Small intestine (tissue), 7 donors: ENCODE data around the gene TMOD2. TPM values are rescaled to one million over a fixed set of nuclear protein-coding genes. Genes with fewer than 3 reads are reported as not detected.

Experiments used
- DNase-seq, 2 donors: peaks; one replicate each; pipeline versions ENCODE4 v3.0.0 to v3.0.0-alpha.2; 2013
- FAIRE-seq: peaks from 2 replicates; lab custom pipeline; 2012; peaks lifted over from hg19 to GRCh38; lab: Jason Lieb, UNC
- H3K27ac ChIP-seq, 3 donors: one replicate each; pipeline ENCODE4 v1.5.1; 2013; ENCODE audit warnings: low read length in 2 of 3, mild to moderate bottlenecking in 2 of 3, control low read depth in 1 of 3, inconsistent platforms in 1 of 3, low read depth in 1 of 3, moderate library complexity in 1 of 3
- H3K27me3 ChIP-seq, 3 donors: one replicate each; pipeline ENCODE4 v1.6.1; 2013; ENCODE audit warnings: low read length in 3 of 3, inconsistent platforms in 1 of 3; ENCODE audit not compliant: control insufficient read depth in 3 of 3, insufficient read depth in 3 of 3
- H3K36me3 ChIP-seq, 3 donors: one replicate each; pipeline ENCODE4 v1.6.1; 2013; ENCODE audit warnings: low read length in 3 of 3, inconsistent platforms in 1 of 3, low read depth in 1 of 3, mild to moderate bottlenecking in 1 of 3, moderate library complexity in 1 of 3; ENCODE audit not compliant: control insufficient read depth in 3 of 3, insufficient read depth in 2 of 3
- H3K4me1 ChIP-seq, 3 donors: one replicate each; pipeline ENCODE4 v1.6.1; 2013; ENCODE audit warnings: low read length in 2 of 3, inconsistent platforms in 1 of 3, low read depth in 1 of 3, mild to moderate bottlenecking in 1 of 3, moderate library complexity in 1 of 3; ENCODE audit not compliant: control insufficient read depth in 3 of 3, insufficient read depth in 2 of 3
- H3K4me3 ChIP-seq, 3 donors: one replicate each; pipeline ENCODE4 v1.5.1; 2013; ENCODE audit warnings: low read length in 3 of 3, control low read depth in 1 of 3, inconsistent platforms in 1 of 3, low read depth in 1 of 3, mild to moderate bottlenecking in 1 of 3, moderate library complexity in 1 of 3
- H3K9me3 ChIP-seq, 2 donors: one replicate each; pipeline ENCODE4 v1.6.1; 2013; ENCODE audit warnings: low read depth in 1 of 2, low read length in 1 of 2; ENCODE audit not compliant: control insufficient read depth in 2 of 2, insufficient read depth in 1 of 2
- WGBS, 3 donors: extraction: QIAGEN DNeasy Blood & Tissue Kit; methylation state at CpG; one replicate each; pipeline ENCODE4 v1.1.7; 2013; 5-methylcytosine and 5-hydroxymethylcytosine counted together
- polyA plus RNA-seq, 4 donors: library from polyadenylated mRNA; stranded (reverse) in 3 of 4; unstranded in 1 of 4; fragments of 200-250 nt in 3 of 4; fragments of 120-200 nt in 1 of 4; gene quantifications; one replicate each; pipeline versions ENCODE4 v1.2.1 to v1.2.3, GENCODE V29; 2013
- donor health status: healthy with polysubstance abuse.
- donor health status: control.
- donor health status: control.
- donor health status: Bipolar disorder and iron deficiency.
- donor health status: healthy.

The TMOD2 gene
- polyA plus RNA-seq, 4 donors: 0.45 to 4.5 (median 1.9) TPM

DNA sequence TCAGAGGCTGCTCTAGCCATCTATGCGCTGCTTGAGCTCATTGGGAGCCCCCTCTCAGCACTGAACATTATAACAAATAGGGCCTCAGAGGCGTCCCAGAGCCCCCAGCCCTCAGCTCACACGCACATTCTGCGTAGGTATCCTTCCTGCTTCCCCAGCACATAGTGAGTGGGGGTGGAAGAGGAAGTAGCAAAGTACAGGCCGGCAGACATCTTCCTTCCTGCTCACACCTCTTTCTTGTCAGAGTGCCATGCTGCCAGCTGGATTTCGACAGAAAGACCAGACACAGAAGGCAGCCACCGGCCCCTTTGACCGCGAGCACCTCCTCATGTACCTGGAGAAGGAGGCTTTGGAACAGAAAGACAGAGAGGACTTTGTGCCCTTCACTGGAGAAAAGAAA lies 16.6 kb downstream of the TMOD2 start:
- peaks cover 0 to 8% (median 0%) of the 10 kb centered on the region in 3 donors for H3K36me3 ChIP-seq
- peak overlapping the region in 1 of 3 donors; percentile 23 for H3K27ac ChIP-seq
- H3K4me3 ChIP-seq: no peak overlapping the region
- DNase-seq (peak in 1 of 2 donors; percentile 43), FAIRE-seq (no peak)
- no peaks in the 10 kb centered on the region for H3K27me3 ChIP-seq
- H3K9me3 ChIP-seq: no peaks in the 10 kb centered on the region
- no peaks in the 10 kb centered on the region for H3K4me1 ChIP-seq
- 30 to 48% (median 36%) methylated on average over 9 of the region's 9 CpGs for WGBS, 3 donors

DNA sequence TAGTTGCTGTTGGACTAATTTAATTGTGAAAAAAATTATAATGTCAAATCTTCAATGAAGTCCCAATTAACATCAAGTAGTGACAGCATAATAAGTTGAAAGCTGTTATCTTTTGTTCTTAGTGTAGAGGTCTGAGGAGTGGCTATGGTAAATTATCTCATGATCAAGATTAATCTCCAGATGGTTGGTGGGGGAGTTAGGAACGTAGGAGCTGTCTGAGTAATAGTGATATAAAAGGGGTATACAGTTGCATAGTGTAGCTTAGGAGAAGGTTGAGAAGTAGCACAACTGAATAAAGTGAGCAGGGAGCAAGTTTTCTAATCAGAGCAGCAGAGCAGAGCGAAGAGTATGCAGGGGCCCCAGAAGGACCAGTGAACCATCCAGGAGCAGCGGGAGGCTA lies 19.5 kb downstream of the TMOD2 start:
- Histone ChIP-seq H3K36me3 (peaks cover 0 to 10% (median 0%) of the 10 kb centered on the region in 3 donors), H3K4me3 (no peak overlapping the region)

DNA sequence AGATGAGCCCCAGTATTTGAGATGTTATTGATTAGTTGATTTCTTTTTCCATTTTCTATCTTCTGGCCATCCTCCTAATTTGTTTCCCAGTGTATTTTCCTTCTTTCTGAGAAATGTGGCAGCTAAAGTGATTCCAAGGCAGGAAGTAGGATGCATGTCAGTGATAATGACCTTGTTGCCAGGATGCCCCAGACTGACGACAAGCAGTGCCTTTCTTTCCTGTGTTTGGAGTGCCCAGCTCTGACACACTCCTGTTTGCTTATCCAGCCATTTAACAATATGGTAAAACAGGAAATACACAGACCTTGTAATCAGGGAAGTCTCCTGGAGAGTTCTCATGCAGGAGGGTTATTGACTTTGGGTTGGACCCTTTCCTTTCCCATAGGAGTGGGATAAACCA lies 20.4 kb downstream of the TMOD2 start:
- Histone ChIP-seq H3K4me1 (peaks cover 0 to 3% (median 0%) of the 10 kb centered on the region in 3 donors), H3K27me3 (no peaks in the 10 kb centered on the region), H3K27ac (no peak overlapping the region), H3K4me3 (no peak overlapping the region), H3K36me3 (peaks cover 0 to 10% (median 0%) of the 10 kb centered on the region in 3 donors), H3K9me3 (no peaks in the 10 kb centered on the region)
- 61 to 75% (median 74%) methylated on average over 1 of the region's 1 CpG for WGBS, 3 donors
- no peak for DNase-seq
- FAIRE-seq: no peak

More for the DNA sequence above, 19.5 kb downstream of the TMOD2 start:
- 51 to 84% (median 65%) methylated on average over 3 of the region's 3 CpGs for WGBS, 3 donors
- Histone ChIP-seq H3K27me3 (no peaks in the 10 kb centered on the region), H3K27ac (no peak overlapping the region), H3K4me1 (peaks cover 0 to 1% (median 0%) of the 10 kb centered on the region in 3 donors), H3K9me3 (no peaks in the 10 kb centered on the region)
- FAIRE-seq: no peak
- no peak for DNase-seq

DNA sequence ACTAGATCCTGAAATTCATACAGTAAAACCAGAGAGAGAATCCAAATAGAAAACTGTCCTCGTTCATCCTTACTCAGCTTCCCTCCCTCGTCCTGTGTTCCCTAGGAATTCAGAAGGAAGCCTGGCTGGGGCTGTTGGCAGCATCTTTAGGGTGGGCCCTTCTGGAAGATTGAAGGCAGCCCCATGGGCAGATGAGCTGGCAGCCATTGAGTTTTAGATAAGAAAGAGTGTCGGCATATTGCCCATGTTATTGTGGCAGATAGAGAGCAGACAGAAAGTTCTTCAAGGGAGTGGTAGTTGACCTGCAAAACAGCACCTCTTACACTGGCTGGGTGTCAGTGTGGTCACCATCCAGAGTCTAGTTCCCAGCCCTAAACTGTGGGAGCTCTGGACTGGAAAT lies 23.5 kb downstream of the TMOD2 start:
- H3K27ac ChIP-seq: no peak overlapping the region
- peaks cover 0 to 2% (median 0%) of the 10 kb centered on the region in 3 donors for H3K36me3 ChIP-seq
- WGBS, 3 donors: 84 to 97% (median 94%) methylated on average over 3 of the region's 3 CpGs
- H3K4me1 ChIP-seq: peaks cover 0 to 3% (median 0%) of the 10 kb centered on the region in 3 donors
- H3K9me3 ChIP-seq: no peaks in the 10 kb centered on the region
- DNase-seq: no peak
- H3K4me3 ChIP-seq: no peak overlapping the region
- no peaks in the 10 kb centered on the region for H3K27me3 ChIP-seq
- no peak for FAIRE-seq

DNA sequence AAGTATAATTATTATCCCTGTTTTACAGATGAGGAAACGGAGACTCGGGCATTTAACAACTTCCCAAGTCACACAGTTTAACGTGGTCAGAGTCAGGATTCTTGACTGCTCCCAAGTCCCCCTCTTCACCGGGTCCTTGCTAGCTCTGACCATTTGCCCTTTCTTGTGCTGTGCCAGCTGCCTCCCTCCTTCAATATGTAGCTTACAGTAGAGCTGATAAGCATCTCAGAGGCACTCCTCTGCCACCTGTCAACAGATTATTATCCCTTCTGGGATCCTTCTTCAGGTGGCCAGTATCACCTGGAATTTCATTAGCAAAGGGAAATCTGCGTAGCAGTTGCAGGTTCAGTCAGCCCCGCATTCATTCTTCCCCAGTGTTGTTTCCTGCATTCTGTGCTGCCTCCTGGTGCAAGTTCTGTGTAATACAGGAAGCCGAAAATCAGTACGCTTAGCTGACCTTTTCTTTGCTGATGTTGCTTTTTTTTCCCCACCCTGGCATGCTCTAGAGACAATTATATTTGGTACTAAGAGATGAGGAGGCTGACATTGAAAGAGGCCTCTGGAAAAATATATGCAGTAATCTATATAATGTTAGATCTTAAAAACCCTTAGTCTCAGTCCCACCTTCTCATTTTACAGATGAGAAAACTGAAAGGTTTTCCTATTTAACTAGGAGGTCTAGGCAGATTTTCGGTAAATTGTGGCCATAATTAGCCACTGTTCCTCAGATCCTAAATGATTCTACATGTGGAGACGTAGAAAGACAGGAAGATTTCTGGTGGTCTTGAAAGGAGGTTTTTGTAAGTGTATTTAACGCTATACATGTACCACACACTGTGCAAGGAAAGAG lies 24.8 kb downstream of the TMOD2 start:
- H3K27me3 ChIP-seq: no peaks in the 10 kb centered on the region
- no peaks in the 10 kb centered on the region for H3K9me3 ChIP-seq
- WGBS, 3 donors: 35 to 50% (median 44%) methylated on average over 11 of the region's 11 CpGs
- H3K4me1 ChIP-seq: peaks cover 0 to 3% (median 0%) of the 10 kb centered on the region in 3 donors
- peaks cover 0 to 2% (median 0%) of the 10 kb centered on the region in 3 donors for H3K36me3 ChIP-seq
- FAIRE-seq (no peak), DNase-seq (peak; percentile 73 to 78)
- no peak overlapping the region for H3K27ac ChIP-seq
- no peak overlapping the region for H3K4me3 ChIP-seq

DNA sequence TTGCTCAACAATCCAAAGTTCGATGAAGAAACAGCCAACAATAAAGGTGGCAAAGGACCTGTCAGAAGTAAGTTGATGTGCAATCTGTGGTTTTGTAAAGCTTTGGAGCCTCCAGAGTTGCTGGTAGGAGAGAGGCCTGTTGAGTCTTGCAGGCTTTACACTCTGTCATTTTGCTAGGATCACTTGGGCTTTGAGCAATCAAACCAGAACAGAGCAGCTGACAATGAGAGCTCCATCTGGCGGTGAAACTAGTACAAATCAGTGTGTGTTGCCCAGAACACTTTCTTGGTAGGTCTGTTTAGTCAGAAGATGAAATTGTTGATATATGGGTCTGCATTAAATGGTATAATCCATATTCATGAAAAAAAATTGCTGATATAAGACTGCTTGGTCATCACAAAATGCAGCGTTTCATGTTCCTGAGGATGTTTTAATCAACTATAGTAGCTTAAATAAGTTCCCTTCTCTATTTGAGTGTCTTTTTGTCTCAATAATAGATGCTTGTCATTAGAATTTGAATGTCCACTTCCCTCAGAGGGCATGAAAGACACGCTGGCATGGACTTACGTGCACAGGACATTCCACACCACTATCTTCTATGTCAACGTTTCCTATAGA lies 25.7 kb downstream of the TMOD2 start:
- Histone ChIP-seq H3K27ac (no peak overlapping the region), H3K9me3 (no peaks in the 10 kb centered on the region), H3K36me3 (peaks cover 0 to 5% (median 0%) of the 10 kb centered on the region in 3 donors), H3K4me1 (peaks cover 0 to 3% (median 0%) of the 10 kb centered on the region in 3 donors), H3K4me3 (no peak overlapping the region), H3K27me3 (no peaks in the 10 kb centered on the region)
- WGBS, 3 donors: 52 to 57% (median 53%) methylated on average over 6 of the region's 6 CpGs
- DNase-seq (peak; percentile 82 to 86), FAIRE-seq (no peak)

DNA sequence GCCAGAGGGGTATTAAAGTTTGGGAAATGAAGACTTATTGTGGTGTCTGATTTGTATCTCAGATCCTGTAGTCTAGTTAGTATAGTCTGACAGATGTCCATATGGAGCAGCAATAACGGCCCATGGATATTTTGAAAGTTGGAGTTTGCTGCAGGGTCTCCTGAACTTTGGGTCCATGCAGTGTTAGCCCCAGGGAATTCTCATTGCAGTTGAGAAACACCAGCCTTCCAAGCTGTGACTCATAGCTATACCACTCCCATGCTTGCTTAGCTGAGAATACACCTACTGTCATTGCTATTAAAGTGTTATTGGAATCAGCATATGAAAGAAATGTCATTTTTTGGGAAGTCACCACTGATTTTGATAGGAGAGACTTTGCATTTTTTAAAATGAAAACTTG lies 29.2 kb downstream of the TMOD2 start:
- Histone ChIP-seq H3K4me1 (peaks cover 0 to 3% (median 0%) of the 10 kb centered on the region in 3 donors), H3K9me3 (peaks cover 0 to 4% of the 10 kb centered on the region in 2 donors), H3K27ac (no peak overlapping the region), H3K27me3 (no peaks in the 10 kb centered on the region), H3K4me3 (no peak overlapping the region), H3K36me3 (peaks cover 0 to 3% (median 0%) of the 10 kb centered on the region in 3 donors)
- WGBS, 3 donors: 77 to 95% (median 91%) methylated on average over 1 of the region's 1 CpG
- DNase-seq (no peak), FAIRE-seq (no peak)

DNA sequence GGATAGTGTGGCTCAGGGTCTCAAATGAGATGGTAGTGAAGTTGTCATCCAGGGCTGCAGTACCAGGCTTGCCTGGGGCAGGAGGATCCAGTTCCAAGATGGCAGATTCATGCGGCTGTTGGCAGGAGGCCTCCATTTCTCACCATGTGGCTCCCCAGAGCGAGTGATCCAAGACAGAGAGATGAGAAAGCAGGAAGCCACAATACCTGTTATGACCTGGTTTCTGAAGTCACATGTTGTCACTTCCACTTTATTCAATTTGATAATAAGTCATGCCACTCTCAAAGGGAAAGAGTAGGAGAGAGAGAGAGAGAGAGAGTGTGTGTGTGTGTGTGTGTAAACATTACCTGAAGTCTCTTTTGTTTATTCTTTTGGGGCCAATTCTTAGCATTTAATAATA lies 30.1 kb downstream of the TMOD2 start:
- FAIRE-seq (no peak), DNase-seq (no peak)
- Histone ChIP-seq H3K4me3 (no peak overlapping the region), H3K27me3 (no peaks in the 10 kb centered on the region), H3K9me3 (peaks cover 0 to 10% of the 10 kb centered on the region in 2 donors), H3K4me1 (no peaks in the 10 kb centered on the region), H3K36me3 (peaks cover 0 to 3% (median 0%) of the 10 kb centered on the region in 3 donors), H3K27ac (no peak overlapping the region)
- 48 to 82% (median 64%) methylated on average over 2 of the region's 2 CpGs for WGBS, 3 donors
